Renal cortex interstitium (tissue), 11 donors: Measurements from ENCODE around the gene DNAJB1. TPM values are rescaled to one million over a fixed set of nuclear protein-coding genes. Genes with fewer than 3 reads are reported as not detected.
"Not testable (repeated sequence)": the region's sequence is repeated elsewhere in the genome, so short reads cannot be mapped to it uniquely, and the experiment has no call there.

Experiments used
- DNase-seq, 11 donors: peaks; one replicate each; pipeline ENCODE4 v3.0.0-alpha.2; 2013; ENCODE audit warnings: low read depth in 9 of 11, low spot score in 4 of 11; ENCODE audit errors: extremely low read depth in 1 of 11
- polyA plus RNA-seq, 3 donors: library from polyadenylated mRNA; unstranded; fragments of 120-200 nt; gene quantifications; one replicate each; pipeline ENCODE4 v1.2.1, GENCODE V29; 2013; ENCODE audit not compliant: insufficient read length in 3 of 3

DNAJB1 gene
- polyA plus RNA-seq, 3 donors = 76.2 to 108 (median 97.3) TPM

DNA sequence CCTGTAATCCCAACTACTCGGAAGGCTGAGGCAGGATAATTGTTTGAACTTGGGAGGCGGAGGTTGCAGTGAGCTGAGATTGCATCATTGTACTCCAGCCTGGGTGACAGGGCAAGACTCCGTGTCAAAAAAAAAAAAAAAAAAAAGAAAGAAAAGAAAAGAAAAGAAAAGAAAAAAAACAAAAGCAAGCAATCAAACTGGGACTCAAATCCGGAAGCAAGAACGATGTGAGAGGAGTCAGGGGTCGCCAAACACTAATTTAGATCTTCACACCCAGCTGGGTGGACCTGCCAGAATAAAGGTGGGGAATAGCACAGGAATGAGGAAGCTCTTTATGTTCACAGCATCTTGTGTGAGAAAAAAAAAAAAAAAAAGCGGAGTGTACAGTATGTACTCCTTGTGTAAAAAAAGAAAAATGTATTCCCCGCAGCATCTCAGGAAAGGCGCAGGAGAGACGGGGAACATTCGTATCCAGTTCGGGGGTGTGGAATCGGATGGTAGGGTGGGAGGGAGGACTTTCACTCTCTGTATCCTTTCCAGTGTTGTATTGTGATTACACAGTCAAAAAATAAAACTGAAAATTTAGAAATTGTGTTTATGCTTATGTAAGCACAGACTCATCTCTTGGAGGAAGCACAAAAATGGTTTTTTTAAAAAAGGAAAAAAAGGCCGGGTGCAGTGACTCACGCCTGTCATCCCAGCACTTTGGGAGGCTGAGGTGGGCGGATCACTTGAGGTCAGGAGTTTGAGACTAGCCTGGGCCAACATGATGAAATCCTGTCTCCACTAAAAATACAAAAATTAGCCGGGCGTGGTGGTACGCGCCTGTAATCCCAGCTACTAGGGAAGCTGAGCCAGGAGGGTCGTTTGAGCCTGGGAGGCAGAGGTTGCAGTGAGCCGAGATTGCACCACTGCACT lies 7.6 kb downstream of the DNAJB1 start:
- DNase-seq = no peak

DNA sequence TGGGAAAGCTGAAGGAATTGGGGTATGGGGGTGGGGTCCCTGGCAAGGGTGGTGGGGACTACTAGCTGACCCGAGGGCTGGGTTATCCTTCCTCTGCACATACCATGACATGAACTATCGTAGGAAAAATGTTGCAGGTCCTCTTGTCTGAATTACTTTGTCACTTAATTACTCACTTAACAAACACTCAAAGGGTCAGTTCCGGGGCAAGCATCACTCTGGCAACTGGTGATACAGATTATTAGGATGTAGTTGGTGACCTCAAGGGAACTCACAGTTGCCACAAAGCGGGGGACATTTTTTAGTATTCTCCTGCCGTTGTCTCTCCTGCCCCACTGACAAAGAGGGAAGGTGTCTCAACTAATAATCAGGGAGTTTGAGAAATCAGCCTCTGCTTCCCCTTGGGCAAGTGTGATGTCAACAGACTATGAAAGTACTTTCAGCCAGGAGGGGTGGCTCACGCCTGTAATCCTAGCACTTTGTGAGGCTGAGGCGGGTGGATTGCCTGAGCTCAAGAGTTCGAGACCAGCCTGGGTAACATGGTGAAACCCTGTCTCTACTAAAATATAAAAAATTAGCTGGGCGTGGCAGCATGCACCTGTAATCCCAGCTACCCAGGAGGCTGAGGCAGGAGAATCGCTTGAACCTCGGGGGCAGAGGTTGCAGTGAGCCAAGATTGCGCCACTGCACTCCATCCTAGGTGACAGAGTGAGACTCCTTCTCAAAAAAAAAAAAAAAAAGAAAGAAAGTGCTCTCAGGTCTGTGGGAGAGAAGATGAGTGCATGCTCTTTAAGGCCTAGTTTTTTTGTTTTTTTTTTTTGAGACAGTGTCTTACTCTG lies 10.3 kb downstream of the DNAJB1 start:
- DNase-seq = no peak

DNA sequence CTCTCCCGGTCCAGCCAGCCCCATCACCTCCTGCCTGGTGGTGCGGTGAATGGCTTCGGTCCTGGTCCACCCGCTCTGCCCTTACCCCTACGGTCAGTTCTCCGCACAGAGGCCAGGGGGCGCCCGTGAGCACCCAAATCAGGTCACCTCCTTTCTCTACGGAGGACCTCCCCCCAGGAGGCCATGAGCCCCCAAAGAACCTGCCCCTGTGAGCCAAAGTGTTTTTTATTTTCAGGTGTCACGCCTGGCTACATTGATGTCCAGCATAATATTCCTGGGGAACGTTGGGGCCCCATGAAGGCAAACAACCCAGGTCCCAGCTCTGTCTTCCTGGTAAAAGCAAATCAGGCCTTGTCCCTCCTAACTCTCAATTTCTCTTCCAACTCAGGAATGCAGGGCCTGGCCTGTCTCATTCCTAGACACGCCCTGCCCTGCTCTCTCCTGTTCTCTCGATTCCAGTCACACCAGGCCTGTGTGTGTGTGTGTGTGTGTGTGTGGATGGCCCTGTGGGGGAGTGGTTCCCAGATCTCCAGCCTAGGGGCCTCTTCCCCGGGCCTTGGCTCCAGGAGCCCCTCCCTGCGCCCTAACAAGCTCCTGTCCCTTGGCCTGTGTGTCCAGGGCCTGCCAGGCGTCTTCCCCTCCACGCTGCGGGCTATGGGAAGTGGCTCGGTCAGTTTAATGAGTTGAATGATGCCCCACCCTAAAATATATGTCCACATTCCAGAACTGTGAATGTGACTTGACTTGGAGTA lies 12.5 kb downstream of the DNAJB1 start:
- no peak for DNase-seq

DNA sequence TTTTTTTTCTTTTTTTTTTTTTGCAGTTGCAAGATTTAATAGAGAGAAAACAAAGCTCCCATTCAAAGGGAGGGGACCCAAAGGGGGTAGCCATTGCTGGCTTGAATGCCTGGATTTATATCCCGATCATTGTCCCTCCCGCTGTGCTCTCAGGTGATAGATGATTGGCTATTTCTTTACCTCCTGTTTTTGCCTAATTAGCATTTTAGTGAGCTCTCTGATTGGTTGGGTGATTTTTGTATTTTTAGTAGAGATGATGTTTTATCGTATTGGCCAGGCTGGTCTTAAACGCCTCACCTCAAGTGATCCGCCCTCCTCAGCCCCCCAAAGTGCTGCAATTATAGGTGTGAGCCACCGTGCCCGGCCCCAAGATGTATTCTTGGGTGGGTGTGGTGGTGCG lies 13.6 kb downstream of the DNAJB1 start:
- DNase-seq = not testable (repeated sequence)

DNA sequence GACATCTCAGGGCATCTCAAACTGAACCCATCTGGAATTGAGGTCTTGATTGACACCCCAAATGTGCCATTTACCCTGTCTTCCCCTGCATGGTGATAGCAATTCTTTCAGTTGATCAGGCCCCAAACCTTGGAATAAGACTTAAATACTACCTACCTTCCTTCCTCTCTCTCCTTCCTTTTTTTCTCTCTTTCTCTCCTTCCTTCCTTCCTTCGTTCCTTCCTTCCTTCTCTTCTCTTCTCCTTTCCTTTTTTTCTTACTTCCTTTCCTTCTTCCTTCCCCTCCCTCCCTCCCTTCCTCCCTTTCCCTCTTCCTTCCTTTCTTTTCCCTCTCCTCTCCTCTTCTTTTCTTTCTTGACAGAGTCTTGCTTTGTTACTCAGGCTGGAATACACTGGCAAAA lies 14.9 kb downstream of the DNAJB1 start:
- DNase-seq = no peak

DNA sequence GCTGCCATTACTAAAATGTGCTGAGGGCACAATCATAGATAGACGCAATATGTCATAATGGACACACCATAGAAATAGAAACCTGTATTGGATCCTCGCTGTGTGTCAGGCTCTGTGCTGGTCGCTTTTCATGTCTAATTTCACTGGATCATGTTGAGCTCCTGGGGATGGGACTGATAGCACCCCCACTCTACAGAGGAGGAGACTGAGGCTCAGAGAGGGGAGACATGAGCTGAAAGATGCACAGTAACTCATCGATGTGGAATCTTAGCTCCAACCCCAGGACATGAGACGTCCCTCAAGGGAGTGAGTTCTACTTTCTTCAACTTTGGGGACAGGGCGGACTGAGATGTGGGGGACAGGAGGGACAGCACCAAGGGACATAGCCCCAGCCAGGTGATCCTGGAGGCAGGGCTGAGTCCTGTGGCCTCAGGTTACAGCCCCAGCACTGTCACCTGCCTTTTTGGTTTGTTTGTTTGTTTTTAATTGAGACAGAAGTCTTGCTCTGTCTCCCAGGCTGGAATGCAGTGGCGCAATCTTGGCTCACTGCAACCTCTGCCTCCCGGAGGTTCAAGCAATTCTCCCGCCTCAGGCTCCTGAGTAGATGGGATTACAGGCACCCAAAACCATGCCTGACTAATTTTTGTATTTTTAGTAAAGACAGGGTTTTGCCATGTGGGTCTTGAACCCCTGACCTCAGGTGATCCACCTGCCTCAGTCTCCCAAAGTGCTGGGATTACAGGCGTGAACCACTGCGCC lies 15.7 kb downstream of the DNAJB1 start:
- no peak for DNase-seq

DNA sequence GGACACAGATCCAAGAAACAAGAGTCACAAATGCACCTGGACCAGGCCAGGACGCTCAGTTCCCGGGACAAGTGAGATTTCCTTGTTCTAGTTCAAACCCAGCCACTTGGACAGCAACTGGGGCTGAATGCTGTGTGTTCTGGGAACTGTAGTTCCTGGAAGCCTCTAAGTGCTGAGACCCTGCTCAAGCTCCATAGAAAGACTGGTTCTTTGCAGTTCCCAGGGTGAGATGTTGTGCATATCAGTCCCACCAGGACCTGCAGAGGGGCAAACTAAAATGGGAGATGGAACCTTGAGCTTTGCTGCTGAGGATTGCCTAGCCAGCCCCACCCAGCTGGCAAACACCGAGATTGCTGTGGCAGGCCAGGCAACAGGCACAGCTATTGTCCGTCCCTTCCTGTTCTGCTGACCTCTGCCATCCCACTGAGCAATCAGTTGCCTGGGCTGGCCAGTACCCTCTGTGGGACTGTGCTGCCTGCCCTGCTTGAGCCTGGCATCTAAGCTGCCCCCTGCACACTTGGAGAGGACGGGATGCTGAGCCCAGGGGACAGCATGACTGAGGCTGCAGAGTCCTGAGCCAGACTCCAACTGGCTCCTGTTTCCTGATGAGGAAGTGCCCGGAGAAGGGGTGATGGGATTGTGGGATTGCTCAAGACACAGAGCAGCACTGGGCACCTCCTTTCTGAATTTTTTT lies 20.8 kb downstream of the DNAJB1 start:
- no peak for DNase-seq

DNA sequence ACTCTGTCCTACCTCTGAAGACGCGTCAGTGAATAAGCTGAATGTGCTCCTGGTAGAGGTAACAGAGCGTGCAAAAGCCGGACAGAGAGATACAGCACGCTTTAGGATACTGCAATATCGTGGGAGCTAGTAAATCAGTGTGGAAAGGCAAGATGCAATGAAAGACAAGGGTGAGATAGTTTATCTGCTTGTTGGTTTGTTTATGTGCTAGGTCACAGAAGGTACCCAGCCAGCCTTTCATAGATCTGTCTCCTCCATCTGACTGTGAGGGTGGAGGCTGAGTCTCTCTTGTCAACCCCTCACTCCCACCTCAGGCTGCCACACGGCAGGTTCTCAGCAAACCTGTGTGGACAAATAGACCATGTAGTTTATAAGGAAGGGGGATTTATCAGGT lies 21.4 kb downstream of the DNAJB1 start:
- DNase-seq = no peak

DNA sequence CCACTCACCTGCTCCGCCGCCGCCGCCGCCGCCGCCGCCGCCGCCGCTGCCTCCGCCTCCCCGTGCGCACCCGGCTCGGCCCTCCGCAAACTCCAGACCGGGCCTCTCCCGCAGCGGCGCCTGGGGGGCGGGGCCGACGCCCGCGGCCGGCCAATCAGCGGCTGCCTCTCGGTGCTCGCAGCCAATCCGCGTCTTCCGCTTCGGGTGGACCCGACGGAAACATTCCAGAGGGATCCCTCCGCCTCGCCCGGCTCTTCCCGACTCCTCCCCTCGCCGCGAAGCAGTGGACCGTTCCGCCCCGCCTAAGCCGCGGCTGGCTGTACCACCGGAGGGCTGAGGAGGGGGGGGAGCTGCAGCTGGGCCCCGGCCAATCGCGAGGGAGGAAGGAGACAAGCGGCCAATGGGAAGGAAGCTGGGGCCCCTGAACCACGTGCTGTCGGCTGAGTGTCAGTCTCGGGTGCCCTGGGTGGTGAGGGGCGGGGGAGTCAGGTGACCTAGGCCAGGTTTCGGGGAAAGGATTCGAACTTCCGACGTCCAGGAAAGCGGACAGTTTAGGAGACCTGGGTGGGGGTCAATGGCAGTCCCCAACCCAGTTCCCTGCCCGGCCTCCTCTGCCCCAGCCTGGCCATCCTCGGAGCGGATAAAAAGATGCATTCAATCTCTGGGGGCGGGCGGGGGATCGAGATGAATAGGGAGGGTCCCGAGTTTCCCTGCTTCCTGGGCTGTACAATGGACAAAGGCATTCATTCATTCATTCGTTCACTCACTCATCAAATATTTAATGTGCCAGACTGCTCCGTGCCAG lies 22.0 kb downstream of the DNAJB1 start, which contains the start of gene GIPC1:
TSS of gene GIPC1 (minus strand) at position 99 of the 805 bp plus-strand sequence. CDS start 13,151 bp downstream, outside the sequence.
- peak; percentile 95 to 99 (median 98) for DNase-seq

DNA sequence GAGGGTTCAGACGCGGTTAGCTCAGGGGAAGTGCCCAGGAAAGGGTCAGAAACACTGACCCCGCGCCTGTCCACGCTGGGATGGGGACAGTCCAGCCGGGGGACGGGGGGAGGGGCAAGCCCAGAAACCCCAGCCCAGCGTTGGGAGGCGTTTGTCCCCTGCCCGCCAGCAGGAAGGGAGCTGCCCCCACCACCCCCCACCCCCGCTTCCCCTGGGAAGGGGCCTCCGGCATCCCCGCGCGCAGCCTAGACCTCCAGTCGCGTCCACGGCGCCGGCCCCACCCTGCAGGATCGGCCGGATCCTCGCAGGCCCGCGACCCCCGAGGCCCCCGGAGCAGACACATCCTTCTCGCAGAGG lies 22.5 kb downstream of the DNAJB1 start:
- DNase-seq = no peak

DNA sequence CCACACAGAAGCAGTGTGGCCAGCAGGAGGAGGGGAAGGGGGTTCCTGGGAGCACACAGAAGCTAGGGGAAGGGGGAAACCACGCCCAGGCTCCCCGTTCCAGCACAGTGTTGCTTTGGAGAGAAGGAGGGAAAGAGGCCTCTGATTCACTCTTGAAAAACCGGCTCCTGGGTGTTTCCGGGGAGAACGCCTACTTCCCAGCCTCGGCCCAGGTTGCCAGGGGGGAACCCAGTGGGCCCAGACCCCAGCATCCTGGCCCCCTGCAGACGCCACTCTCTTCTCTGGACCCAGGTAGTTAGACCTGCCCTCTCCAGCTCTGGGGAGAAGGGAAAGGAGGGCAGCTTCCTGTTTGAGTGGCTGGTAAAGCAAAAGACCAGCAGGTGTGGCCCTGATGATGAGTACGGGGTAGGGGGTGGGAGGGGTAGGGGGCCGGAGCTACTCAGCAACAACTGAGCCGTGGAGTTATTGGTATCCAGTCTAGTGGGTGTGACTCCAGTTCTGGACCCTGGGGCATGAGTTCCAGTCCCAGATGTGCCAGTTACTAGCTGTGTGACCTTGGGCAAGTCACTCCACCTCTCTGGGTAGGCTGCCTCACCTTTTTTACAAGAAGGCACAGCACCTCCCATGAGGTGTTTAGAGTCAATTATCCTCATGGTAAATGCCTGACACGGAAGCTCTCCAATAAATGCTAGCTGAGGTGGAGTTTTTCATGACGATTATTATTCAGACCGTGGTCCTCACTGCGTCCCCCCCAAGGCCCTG lies 23.1 kb downstream of the DNAJB1 start:
- no peak for DNase-seq

DNA sequence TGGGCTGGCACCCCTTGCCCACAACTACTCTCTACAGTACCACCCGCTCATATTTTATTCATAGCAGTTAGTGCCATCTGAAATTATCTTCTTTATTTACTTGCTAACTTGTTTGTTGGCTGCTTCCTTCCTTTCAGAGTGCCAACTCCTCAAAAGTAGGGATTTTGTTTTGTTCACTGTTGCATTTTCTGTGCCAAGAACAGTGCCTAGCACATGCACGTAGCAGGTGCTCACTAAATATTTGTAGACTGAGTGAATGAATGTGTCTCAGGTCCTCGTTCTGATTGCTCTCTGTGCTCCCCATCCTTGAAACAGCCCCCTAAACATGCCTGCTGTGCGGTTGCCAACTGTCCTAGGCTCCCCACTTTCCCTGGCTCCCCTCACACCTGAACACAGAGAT lies 23.8 kb downstream of the DNAJB1 start:
- no peak for DNase-seq

DNA sequence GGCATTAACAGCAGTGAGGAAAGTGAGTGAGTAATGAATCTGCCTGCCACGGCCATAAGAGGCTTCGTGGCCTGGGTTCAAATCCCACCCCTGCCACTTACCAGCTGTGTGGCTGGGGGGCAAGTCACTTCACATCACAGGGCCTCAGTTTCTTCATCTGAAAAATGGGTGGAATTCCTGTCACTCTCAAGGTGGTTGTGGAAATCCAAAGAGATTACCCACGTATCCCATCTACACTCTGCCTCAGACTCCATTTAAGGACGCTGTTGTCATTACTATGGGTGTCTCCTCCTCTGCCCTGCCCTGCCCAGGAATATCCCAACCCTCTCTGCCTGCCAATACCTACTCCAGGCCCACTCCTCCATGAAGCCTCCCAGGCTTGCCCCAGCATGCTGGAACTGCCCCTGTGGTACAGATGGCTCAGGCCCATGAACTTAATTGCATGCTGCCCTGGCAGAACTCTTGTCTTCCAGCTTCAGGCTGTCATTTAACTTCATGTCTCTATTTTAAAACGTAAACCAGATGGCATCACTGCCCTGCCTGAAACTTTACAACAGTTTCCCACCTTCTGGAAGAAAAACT lies 25.4 kb downstream of the DNAJB1 start:
- DNase-seq = no peak

DNA sequence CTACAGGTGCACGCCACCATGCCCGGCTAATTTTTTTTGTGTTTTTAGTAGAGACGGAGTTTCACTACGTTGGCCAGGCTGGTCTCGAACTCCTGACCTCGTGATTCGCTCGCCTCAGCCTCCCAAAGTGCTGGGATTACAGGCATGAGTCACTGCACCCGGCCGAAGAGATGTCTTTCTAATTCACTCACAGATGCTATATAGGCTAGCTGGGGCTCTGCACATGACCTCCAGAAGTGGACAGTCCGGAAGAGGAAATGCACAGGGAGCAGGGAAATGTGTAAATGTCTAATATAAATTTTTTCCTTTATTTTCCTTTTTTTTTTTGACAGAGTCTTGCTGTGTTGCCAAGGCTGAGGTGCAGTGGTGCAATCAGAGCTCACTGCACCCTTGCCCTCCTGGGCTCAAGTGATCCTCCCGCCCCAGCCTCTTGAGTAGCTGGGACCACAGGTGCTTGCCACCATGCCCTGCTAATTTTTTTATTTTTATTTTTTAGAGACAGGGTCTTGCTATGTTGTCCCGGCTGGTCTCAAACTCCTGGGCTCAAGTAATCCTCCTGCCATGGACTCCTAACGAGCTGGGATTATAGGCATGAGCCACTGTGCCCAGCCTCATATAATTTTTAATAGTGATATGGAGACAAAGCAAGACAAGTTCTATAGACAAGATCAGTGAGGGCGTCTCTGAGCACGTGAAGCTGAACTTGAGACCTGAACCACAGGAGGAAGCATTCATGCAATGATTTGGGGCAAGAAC lies 30.6 kb downstream of the DNAJB1 start:
- no peak for DNase-seq

DNA sequence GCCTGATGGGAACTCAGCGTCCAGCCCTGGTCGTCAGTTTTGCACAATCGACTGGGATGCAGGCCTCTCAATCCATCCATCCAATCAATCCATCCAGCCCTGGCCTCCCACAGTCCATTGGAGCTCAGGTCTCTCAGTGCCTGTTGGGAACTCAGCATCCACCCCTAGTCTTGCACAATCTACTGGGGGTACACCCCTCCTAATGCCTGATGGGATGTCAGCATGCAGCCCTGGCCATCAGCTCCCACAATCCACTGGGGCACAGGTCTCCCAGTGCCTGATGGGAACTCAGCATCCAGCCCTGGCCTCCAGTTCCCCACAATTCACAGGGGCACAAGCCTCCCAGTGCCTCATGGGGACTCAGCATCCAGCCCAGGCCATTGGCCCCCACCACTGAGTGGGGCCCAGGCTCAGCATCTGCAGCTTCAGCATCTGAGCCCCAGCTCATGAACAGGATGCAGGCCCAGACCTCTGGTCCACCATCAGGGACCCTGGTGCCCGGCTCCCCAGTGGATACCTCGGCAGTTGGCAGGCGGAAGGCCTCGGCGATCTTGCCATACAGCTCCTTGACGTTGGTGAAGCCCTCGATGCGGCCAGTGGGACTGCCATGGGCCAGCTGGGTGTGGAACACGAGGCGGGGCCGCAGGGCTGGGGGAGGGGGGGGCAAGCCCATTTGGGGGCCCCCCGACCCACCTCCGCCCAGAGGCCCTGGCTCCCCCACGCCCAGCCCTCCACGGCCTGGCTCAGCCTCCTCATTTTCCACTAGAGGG lies 35.8 kb downstream of the DNAJB1 start:
- DNase-seq = no peak
